Activated CD4-positive, CD25-positive, alpha-beta regulatory T cell treated with anti-CD3 and anti-CD28 coated beads, Interleukin-2, amount 50 U/mL, for 16 hours (primary cell): Measurements from ENCODE around the gene EFCAB6.

Source experiments
- DNase-seq: peaks from one replicate; pipeline ENCODE4 v3.0.0-alpha.2; 2020; ENCODE audit warnings: low read depth, low spot score

Gene EFCAB6

DNA sequence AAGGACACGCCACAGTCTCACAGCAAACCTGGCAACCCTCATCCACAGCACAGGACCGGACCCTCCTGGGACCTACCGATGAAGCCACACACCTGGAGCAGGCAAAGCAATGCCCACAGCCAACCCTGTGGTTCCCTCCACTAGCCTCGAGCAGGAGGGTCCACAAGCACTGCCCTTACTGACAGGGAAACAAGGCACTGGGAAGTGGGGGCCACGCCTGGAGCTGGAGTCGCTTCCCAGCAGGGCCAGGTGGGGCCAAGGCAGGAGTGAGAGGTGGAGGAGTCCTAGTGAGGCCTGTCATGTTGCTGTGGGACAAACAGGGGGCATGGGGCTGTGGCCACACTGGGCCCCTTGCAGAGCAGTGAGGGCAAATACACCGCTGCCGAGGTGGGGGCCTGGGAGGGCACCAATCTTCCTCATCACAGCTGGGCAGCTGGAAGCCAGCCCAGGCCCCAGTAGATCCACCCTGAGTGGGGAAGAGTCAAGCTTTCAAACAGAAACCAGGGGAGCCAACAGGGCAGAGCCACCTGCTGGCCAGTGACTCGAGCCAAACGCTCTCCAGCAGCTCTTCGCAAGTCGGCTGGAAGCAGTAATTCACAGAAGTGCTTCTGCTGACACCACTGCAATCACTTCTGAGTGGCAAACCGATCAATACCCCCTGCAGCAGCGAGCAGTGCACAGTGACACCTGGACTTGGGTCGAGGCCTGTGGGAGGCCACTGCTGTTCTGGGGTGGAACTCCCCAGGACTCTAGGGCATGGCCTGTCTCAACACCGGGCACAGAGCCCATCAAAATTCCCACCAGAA is 36.5 kb upstream of the EFCAB6 start:
- DNase-seq, result no peak

DNA sequence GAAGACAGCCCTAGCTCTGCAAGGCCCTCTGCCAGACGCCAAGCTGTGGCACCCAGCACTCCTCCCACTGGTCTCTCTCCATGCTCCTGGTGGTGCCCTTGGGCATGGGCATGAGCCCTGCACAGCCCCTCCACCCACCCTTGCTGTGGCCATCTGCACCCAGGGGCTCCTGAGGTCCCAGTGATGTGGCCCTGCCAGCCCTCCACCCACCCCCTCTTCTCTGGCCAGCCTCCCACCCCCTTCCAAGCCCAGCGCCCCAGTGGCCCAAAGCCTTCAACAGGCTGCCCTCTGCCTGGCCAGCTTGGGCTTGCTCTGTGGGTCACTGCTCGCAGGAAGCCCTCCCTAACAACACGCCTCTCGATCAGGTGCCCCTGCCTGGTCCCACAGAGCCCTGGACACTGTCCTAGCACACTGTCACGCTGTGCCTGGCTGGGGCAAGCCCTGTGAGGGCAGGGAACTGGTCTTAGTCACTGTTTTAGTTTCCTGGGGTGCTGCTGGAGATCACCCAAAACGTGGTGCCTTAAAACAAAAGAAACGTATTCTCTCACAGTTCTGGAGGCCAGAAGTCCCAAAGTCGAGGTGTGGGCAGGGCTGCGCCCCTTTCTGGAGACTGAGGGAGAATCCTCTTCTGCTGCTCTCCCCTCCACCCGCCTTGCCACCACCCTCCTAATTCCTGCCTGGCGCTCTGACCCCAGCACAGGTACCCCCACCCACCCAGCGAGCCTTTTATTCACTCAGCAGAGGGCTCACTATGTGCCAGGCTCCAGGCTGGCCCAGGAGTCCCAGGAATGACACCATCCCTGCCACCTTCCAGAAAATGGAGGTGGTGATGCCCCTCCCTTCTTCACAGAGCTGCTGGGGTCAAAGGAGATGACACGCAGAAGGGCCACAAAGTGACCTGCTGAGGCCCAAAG is 35.5 kb upstream of the EFCAB6 start:
- DNase-seq, result no peak

DNA sequence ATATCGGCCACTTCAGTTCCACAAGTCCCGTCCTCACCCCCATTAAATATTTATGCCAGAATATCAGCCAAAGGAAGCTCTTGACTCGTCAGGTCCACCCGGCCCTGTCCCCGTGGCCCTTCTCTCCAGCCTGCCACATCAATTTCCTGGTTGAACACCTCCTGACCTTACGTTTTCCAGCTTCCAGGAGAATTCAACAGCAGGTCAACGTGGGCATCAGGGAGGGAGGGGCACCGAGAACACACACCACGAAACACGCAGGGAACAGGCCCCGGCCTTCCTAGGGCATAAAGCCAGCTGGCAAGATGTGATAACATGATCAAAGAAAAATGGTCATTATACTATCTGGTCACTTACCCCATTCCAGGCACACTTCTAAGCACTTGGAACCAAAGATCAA is 34.9 kb upstream of the EFCAB6 start:
- DNase-seq, result no peak

DNA sequence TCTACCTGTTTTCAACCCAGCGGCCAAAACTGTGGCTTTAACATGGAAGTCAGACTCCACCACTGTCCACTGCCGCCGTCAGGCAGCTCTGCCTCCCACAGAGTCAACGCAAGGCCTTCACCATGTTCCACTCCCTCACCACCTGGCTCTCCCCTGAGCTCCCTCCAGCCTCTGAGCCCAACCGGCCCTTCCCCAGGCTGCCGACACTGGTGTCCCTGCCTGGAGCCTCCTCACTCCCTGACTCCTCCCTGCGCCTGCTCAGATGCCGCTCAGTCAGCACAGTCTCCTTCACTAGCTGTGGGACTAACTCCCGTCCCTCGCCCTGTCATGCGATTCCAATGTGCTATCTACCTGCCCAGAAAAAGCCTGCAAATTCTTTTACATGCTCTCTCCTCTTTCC is 33.9 kb upstream of the EFCAB6 start:
- DNase-seq, result no peak

DNA sequence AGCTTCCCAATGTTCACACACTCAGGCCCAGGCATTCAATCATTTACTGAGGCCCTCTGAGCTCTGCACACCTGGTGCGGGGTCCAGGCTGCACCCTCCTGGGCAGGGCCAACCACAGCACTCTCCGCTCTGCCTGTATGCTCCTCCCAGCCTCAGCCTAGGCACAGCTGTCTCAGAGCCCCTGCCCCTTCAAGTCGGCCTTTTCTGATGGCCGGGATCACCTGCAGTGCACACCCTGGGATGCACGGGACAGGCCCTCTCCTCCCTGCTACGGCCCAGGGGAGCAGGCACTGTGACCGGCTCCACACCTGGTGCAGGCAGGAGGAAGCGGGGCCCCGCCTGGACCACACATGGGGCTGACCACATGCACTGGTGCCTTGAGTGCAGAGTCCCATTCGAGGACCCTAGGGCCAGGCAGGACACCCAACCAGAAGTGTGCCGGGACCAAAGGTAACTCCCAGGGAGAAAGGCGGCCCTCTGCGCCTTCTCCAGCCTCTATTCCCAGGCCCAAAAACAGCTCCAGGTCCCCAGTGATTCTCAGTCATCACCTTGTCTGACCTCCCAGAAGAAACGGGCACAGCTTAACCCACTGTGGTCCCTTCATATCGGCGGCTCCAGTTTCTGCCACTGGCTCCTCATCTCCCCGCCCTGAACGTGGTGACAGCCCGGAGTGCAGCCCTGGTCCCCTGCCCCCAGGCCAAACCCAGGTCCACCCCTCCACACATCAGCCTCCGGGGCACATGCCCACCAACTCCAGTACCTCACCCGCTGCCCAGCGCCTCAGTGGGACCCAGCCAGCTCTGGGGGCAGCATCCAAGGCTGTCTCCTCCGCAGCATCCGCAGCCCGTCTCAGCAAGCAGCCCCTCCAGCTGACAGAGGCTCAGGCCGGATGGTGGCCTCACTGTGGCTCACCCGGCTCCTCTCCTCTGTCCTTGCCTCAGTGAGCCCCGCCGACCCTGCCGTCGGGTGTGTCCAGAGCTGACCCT is 32.7 kb upstream of the EFCAB6 start:
- no peak for DNase-seq

DNA sequence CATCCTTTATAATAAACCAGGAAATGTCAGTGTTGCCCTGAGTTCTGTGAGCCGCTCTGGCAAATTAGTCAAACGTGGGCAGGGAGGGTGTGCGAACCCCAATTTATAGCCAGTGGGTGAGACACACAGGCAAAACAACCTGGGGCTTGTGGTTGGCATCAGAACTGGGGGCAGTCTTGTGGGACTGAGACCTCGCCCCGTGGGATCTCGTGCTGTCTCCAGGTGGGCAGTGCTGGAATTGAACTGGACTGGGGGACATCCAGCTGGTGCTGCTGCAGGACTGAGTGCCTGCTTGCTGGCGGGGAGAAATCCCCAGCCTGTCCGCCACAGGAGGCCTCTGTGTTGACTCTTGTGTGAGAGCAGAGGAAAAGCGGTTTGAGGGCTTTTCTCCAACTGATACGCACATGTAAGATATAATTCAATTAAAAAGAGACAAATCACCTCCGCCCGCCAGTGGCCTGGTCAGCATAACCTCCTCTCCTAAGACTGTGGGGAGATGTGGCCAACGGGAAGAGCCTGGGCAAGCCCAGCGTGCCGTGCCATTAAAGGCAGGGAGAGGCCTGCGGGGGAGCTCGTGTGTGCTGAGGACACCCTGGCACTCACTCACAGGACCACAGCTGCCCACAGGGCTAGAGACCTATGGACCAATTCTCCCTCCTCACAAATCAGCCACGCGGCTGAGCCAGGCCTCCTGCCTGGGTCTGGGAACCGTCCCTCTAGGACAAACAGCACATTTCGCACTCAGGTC is 31.9 kb upstream of the EFCAB6 start:
- DNase-seq, result no peak

DNA sequence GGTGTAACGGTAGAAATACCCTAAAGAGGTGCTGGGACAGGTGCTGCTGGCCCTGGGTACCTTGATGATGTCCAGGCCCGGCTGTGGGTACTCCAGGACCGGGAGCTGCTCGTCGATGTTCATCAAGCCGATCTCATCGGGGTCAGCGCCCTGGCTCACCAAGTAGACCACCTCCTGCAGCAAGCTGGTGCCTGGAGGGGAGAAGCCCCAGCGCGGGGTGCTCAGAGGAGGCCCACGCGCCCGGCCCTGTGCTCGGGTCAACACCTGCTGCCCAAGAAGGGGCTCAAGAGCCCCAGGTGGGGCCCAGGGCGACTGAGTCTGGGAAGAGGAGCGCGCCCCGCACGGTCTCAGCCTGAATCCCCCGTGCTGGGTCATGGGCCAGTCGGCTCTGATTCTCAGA is 29.6 kb upstream of the EFCAB6 start:
- DNase-seq, result no peak

DNA sequence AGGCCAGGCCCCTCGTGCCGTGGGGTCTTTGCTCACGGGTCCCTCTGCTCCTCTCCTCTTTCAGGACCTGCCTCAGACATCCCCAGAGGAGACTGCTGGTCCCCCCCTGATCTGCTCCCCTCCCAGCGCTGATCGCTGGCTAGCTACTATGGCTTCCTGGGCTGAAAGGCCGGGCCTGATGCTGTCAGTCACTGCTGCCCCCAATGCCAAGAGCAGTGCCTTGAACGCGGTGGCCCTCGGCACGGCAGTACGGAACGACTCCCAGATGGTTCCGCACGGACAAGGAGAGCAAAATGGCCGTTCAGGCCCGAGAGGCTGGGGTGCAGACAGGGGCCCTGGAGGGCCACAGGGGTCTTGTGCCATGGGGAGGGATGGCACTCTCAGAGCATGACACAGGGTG is 28.7 kb upstream of the EFCAB6 start:
- DNase-seq, result no peak

DNA sequence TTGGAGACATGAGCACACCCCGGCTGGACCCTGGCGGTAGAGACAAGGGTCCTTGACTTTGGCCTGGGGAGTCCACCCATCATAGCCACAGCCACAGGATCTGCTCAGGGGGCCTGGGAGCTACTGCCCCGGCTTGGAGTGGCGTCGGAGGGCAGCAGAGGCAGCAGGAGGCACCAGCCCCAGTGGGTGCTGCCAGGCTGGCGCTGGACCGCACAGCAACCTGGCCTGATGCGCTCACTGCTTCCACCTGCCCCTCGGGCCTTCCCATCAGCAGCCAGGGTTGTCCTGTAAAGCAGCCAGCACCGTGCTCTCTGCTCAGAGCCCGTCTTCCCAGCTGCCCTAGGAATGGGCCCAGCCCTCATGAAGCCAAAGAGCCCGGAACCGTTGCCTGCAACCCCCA is 28.3 kb upstream of the EFCAB6 start:
- no peak for DNase-seq

DNA sequence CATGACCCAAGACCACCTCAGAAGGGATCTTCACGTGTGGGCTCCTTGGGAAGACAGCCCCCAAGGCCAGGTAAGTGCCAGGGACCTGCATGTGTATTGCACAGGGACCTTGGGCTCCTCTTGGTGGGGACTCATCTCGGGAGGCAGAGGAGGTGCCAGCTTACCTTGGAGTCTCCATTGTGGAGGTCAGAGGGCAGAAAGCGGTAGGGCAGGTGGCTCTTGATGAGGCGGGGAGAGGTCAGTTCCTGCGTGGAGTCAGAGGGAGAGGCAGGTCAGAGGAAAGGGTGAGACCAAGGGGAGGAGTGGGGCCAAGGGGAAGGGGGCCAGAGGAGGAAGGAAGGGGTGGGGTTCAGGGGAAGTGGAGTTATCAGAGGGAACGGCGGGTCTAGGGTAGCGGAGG is 27.7 kb upstream of the EFCAB6 start:
- DNase-seq, result no peak

DNA sequence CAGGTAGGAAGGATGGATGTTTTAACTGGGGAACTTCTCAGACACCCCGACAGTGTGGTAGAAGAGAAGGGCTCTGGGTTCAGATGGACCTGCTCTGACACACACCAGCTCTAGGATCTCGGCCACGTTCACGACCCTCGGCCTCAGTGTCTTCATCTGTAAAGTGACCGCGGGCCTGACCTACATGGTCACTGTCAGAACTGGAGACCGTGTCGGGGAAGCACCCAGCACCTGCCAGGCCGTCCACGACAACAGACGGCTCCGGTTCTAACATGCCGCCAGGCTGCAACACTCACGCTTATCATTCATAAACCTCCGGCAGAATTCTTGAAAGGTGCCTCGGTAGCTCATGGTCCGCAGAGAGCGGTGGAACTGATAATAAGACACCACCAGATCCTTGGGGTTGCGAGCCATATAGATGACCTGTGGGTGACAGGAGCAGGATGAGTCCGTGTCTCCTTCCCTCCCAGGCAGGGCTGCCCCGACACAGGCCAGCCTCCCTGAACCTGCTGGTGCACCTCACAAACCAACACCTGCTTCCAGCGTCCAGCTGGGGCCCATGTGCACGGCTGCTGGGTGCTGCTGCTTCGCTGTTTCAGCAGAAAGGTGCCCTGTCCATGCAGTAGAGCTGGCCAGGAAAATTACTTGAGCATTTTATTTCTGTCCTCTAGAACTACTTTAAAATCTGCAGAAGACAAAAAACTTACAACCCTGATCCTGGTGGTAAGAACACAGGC is 26.6 kb upstream of the EFCAB6 start:
- DNase-seq, result no peak

DNA sequence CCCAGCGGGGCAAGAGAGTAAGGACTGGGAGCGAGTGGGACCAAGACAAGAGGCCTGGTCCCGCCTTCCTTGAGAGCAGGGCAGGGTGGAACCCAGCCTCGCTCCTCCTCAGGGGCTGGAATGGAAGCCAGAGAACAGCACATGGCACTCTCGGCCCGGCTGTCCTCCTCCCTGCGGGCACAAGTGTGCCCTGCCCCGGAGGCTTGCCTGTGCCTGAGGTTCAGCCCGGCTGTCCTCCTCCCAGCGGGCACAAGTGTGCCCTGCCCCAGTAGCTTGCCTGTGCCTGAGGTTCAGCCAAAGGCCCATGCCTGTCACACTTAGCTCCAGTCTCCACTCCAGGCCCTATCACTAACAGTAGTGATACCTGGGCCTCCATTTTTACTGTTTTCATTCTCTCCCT is 26.1 kb upstream of the EFCAB6 start:
- no peak for DNase-seq

DNA sequence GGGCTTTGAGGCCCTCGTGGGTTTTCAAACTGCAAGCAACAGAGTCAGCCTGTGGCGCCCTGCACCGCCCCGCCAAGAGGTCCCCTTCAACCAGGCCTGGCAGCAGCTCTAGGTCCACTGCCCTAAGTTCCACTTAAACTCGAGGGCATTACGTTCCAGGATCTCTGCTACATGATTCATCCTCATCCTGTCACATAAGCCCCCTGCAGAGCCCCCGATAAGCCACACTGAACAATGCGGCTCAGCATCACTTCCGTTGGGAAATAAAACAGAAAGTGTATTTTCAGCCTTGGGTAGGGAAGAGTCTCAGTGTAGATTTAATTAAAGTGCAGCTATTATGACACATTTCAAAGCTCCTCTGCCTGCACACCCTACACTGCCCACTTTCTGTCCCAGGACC is 25.6 kb upstream of the EFCAB6 start:
- no peak for DNase-seq

DNA sequence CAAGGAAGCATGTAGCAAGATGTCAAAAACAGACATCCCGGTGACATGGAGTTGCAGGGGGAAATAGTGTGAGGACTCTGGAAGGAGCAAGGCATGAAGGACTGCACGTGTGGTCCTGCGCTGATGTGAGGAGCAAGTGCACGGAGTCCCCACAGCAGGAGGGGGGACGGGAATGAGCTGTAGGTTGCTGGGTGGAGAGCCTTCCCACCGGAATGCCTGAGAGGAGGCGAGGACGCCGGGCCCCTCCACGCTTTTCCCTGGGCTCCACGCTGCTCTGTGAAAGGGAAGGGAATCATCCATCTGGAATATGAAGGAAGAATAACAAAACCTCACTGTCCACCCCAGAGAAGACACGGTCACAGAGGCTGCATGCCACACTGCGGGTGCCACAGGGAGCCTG is 23.6 kb upstream of the EFCAB6 start:
- no peak for DNase-seq

DNA sequence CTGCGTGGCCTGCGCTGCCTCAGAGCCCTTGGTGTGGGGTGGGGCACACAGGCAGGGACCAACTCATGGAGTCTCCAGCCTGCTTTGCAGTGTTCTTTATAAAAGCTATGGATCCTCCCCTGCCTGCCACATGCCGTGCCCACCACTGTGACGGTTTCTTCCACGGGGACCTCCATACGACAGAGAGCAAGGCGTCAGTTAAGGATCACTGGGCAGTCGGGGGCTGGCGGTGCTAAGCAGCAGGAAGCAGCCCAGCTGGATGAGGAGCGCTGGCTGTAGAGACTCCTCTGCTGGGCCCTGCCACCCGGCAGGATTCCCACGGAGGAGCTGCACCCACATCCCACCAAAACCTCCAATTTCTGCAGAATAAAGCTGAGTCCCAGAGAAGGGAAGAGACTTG is 23.1 kb upstream of the EFCAB6 start:
- DNase-seq, result no peak

DNA sequence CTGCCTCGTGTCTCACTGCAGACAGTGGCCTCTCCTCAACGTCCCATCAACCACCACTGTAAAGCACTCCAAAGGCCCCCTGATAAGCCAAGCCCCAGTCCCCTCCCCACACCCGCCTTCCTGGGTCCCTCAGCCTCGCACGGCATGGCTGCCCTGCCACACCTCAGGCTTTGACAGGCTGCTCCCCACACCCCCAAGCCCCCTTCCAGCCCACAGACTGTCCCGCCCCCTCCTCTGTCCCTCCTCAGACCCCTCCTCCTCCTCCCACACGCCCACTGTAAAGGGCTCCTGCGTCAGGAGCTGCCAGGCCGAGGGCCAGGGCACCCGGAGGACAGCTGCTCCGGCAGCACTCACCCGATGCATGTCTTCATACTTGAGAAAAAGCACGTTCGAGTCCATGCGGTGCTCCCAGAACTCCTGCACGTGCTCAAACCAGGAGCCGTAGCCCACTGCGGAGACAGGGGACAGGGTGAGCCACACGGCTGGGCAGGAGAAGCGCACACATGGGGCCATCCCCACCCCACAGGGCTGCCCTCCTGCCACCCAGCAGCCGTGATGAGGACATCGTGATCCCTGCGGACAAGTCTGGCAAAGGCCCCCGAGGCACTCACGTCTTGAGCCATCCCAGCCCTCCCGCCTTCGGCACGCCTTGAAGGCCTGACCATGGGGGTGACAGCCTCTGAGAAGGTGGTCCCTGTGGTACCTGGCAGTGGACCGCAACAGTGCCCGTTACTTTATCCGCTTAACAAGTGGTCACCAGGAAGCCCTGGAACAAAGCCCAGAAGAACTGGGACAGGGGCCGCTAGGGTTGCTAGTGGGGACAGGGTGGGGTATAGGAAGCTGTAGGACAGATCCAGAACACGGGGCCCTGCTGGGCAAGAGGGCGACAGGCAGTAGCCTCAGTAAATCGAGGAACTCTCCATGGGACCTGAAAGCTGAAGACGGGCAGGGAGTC is 21.5 kb upstream of the EFCAB6 start:
- no peak for DNase-seq

DNA sequence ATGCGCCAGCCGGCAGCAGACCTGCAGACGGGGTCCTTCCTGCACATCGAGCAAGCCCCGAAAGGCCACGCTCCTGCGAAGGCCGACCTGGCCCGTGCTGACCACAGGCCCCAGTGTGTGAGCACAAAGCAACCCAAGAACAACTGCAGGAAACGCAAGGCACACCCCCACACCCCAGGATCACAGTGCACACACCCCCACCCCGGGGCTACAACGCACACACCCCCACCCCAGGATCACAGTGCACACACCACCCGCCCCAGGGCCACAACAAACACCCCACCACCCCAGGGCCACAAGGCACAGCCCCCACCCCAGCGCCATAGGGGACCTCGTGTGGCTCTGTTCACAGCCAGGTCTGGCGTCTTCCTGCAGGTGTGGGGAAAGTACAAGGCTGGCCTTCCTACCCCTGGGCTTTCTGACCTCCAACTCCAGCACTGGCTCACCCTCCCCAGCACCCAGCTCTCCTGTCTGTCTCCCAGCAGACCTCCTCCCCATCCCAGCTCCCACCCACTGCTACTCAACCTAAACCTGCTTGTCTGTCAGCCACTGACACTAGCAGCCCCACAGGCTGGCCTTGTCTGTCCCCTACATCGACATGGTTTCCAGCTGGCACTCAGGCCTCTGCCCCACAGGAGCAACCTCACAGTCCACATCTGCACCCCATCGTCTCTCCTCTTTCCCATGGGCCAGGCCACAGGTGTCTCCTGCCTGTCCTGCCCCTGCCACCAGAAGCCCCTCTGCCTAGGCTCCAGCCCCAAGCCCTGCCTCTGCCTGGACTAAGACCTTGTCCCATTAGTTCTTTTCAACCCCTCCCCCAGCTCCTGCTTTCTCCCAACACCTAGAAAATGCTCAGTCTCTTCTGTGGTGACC is 20.5 kb upstream of the EFCAB6 start:
- no peak for DNase-seq
